SK-N-SH treated with all-trans-retinoic acid at 6 μM for 48 hours (cell line): ENCODE data around the gene PCDHB4.
"Not testable (repeated sequence)": the region's sequence is repeated elsewhere in the genome, so short reads cannot be mapped to it uniquely, and the experiment has no call there.

Experiments used
- ARNTL ChIP-seq: fragments of 450-650 bp; formaldehyde crosslinking; IDR thresholded peaks from 2 replicates; pipeline ENCODE4 v1.5.0; 2020; ENCODE audit warnings: low read depth, mild to moderate bottlenecking, moderate library complexity, borderline replicate concordance
- CREB5 ChIP-seq: fragments of 250-450 bp; sonication (Bioruptor Pico); IDR thresholded peaks from 2 replicates; pipeline ENCODE4 v1.5.1; 2020; ENCODE audit warnings: low read depth, mild to moderate bottlenecking, moderate library complexity
- OSR1 ChIP-seq: fragments of 250-450 bp; sonication (Bioruptor Pico); IDR thresholded peaks from 2 replicates; pipeline ENCODE4 v1.8.0; 2022; ENCODE audit warnings: moderate library complexity, mild to moderate bottlenecking, inconsistent platforms
- ZFP30 ChIP-seq: fragments of 450-650 bp; formaldehyde crosslinking; IDR thresholded peaks from 2 replicates; pipeline ENCODE4 v1.5.0; 2022; ENCODE audit warnings: mild to moderate bottlenecking, moderate library complexity

GRCh38 chr5:141157356-141157755 is 35.7 kb downstream of the PCDHB4 start:
- not testable (repeated sequence) for TF ChIP-seq OSR1, ZFP30, ARNTL, CREB5 (CRISPR knock-in tag)
